Fibroblast of lung (primary cell): ENCODE data around the gene KRTAP6-1.

ENCODE experiments used
- EZH2 ChIP-seq: IDR thresholded peaks from 2 replicates; pipeline ENCODE4 v1.5.1; 2012; ENCODE audit warnings: low read length, control low read depth, mild to moderate bottlenecking; ENCODE audit errors: missing control alignments
- TF ChIP-seq, protein P1 (sequence below), 2 donors: IDR thresholded peaks in 1 of 2; conservative IDR thresholded peaks in 1 of 2; 1 replicate in 1 of 2; 2 replicates in 1 of 2; pipeline ENCODE4 v1.5.1; 2011 to 2012; ENCODE audit warnings: low read length in 2 of 2, control low read depth in 1 of 2, inconsistent platforms in 1 of 2, low read depth in 1 of 2, mild to moderate bottlenecking in 1 of 2

DNA sequence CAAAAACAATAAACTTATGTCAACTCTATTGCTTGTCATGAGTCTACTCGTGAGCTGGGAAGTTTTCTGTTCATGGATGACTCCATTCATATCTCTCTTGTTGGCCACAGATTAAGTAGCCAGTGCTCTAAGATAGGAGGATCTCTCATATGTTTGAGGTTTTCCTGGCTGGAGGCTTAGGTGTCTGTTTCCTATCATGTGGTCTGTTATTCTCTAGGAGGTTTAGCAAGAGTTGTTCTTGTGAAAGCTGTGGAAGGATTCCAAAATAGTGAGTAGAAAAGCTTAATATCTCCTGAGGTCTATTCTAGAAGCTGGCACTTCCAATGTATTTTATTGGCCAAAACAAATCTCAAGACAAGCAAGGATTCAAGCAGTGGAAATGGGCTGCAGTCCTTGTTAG is 15.5 kb upstream of the KRTAP6-1 start:
- TF ChIP-seq, protein P1, sequence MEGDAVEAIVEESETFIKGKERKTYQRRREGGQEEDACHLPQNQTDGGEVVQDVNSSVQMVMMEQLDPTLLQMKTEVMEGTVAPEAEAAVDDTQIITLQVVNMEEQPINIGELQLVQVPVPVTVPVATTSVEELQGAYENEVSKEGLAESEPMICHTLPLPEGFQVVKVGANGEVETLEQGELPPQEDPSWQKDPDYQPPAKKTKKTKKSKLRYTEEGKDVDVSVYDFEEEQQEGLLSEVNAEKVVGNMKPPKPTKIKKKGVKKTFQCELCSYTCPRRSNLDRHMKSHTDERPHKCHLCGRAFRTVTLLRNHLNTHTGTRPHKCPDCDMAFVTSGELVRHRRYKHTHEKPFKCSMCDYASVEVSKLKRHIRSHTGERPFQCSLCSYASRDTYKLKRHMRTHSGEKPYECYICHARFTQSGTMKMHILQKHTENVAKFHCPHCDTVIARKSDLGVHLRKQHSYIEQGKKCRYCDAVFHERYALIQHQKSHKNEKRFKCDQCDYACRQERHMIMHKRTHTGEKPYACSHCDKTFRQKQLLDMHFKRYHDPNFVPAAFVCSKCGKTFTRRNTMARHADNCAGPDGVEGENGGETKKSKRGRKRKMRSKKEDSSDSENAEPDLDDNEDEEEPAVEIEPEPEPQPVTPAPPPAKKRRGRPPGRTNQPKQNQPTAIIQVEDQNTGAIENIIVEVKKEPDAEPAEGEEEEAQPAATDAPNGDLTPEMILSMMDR (conservative IDR thresholded peaks at IDR 0.05 in 1 of 2, IDR thresholded peaks at IDR 0.05 in 1 of 2; ENCODE audit: low read depth in 1 of 2, low read length in 2 of 2) = no peak
- TF ChIP-seq EZH2 = no peak
